AG09309 (cell line): Measurements from ENCODE around the gene TOMM22.

Source experiments
- DNase-seq: peaks from one replicate; pipeline ENCODE4 v3.0.0-alpha.2; 2010; ENCODE audit warnings: low read depth
- H3K4me3 ChIP-seq: 2 replicates; pipeline ENCODE4 v1.5.1; 2011; ENCODE audit warnings: mild to moderate bottlenecking, low read depth, low read length, moderate library complexity; ENCODE audit not compliant: control insufficient read depth
- CTCF ChIP-seq: IDR thresholded peaks from 2 replicates; pipeline ENCODE4 v1.5.1; 2011; ENCODE audit warnings: mild to moderate bottlenecking, low read depth, low read length, inconsistent platforms; ENCODE audit not compliant: insufficient read depth, control insufficient read depth; ENCODE audit errors: missing control alignments

The TOMM22 gene

GRCh38 chr22:38706101-38706900 is 24.5 kb downstream of the TOMM22 start:
- no peak for TF ChIP-seq CTCF
- no peak for DNase-seq
- peak overlapping the region; percentile 91 for H3K4me3 ChIP-seq

- DNase-seq: no peak
- no peak for TF ChIP-seq CTCF
- H3K4me3 ChIP-seq: peak overlapping the region; percentile 91
Observed at GRCh38 chr22:38706901-38707195, 25.1 kb downstream of the TOMM22 start.

- H3K4me3 ChIP-seq: peak overlapping the region; percentile 91
- DNase-seq: no peak
- no peak for TF ChIP-seq CTCF
Observed at GRCh38 chr22:38707346-38707745, 25.6 kb downstream of the TOMM22 start.

GRCh38 chr22:38707984-38708383 is 26.2 kb downstream of the TOMM22 start:
- H3K4me3 ChIP-seq: no peak overlapping the region
- DNase-seq: no peak
- no peak for TF ChIP-seq CTCF

GRCh38 chr22:38709306-38709705 is 27.5 kb downstream of the TOMM22 start:
- DNase-seq: no peak
- TF ChIP-seq CTCF: no peak
- no peak overlapping the region for H3K4me3 ChIP-seq

- TF ChIP-seq CTCF: no peak
- no peak for DNase-seq
- no peak overlapping the region for H3K4me3 ChIP-seq
Observed at GRCh38 chr22:38710351-38710750, 28.6 kb downstream of the TOMM22 start.
